Uterus (tissue), 2 donors: ENCODE measurements around the gene NHLRC2.

Source experiments
- CTCF ChIP-seq, 4 experiments: fragments of 200-600 bp in 2 of 4; fragments of 450-650 bp in 2 of 4; sonication (generic) in 2 of 4; IDR thresholded peaks; one replicate each; pipeline ENCODE4 v1.5.1; 2016 to 2019; ENCODE audit warnings: antibody characterized with exemption in 4 of 4, mild to moderate bottlenecking in 2 of 4, moderate library complexity in 1 of 4
- POLR2A ChIP-seq, 2 donors: fragments of 450-650 bp; IDR thresholded peaks; one replicate each; pipeline ENCODE4 v1.6.1; 2016; ENCODE audit warnings: antibody characterized with exemption in 2 of 2, mild to moderate bottlenecking in 1 of 2, moderate library complexity in 1 of 2

DNA sequence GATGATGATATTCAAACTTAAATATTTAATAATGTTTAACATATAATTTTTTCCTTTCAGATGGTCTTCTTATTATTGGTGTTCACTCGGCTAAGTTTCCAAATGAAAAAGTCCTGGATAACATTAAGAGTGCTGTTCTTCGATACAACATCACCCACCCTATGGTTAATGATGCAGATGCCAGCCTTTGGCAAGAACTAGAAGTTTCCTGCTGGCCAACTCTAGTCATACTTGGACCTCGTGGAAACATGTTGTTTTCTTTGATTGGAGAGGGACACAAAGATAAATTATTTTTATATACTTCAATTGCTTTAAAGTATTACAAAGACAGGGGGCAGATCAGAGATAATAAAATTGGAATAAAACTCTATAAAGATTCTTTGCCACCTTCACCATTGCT lies 22.0 kb downstream of the NHLRC2 start:
- no peak for TF ChIP-seq CTCF (IDR thresholded peaks at IDR 0.05)
- TF ChIP-seq POLR2A (IDR thresholded peaks at IDR 0.05): no peak
